IMR-90 (cell line): ENCODE measurements around the gene TMF1. TPM values are rescaled to one million over a fixed set of nuclear protein-coding genes. Genes with fewer than 3 reads are reported as not detected.

Source experiments
- ATAC-seq: fragments of 200-7000 bp; cut with Tn5 transposase; 2 replicates; pipeline ENCODE4 v1.9.1; 2020; ENCODE audit warnings: low read depth, mild to moderate bottlenecking, moderate library complexity
- BruUV-seq: library from RNA; stranded (reverse); fragments of 400-500 nt; replicated peaks from 2 replicates; lab custom pipeline; 2021; lab: Mats Ljungman, UMichigan
- CTCF ChIA-PET: fragments of 300-600 bp; formaldehyde crosslinking; extraction: SDS; loops from one replicate; lab custom pipeline; 2021; ENCODE audit warnings: antibody characterized with exemption; lab: Yijun Ruan, JAX
- POLR2A ChIA-PET: fragments of 300-600 bp; sonication (Branson Sonifier 250); formaldehyde crosslinking; loops from one replicate; lab custom pipeline; 2022; ENCODE audit warnings: antibody characterized with exemption; ENCODE audit not compliant: unreplicated experiment; lab: Charles Lee
- DNase-seq: peaks from one replicate; pipeline ENCODE4 v3.0.0; 2013
- H2AFZ ChIP-seq: replicated peaks from 2 replicates; pipeline ENCODE3; 2013; ENCODE audit warnings: low read length, mild to moderate bottlenecking; ENCODE audit not compliant: poor library complexity
- H2AK5ac ChIP-seq: 2 replicates; pipeline ENCODE4 v1.6.1; 2013; ENCODE audit warnings: low read depth, low read length, inconsistent platforms
- H2AK9ac ChIP-seq: replicated peaks from 2 replicates; pipeline ENCODE3; 2013; ENCODE audit warnings: mild to moderate bottlenecking, low read depth, low read length, moderate library complexity; ENCODE audit not compliant: poor library complexity
- H2BK120ac ChIP-seq: 2 replicates; pipeline ENCODE4 v1.6.1; 2013; ENCODE audit warnings: low read depth, low read length, inconsistent platforms
- H2BK15ac ChIP-seq: 3 replicates; pipeline ENCODE4 v1.6.1; 2013; ENCODE audit warnings: low read depth, low read length, inconsistent platforms
- H2BK20ac ChIP-seq: 2 replicates; pipeline ENCODE4 v1.6.1; 2013; ENCODE audit warnings: low read depth, mild to moderate bottlenecking, inconsistent platforms, low read length, moderate library complexity
- H2BK5ac ChIP-seq: 2 replicates; pipeline ENCODE4 v1.6.1; 2013; ENCODE audit warnings: mild to moderate bottlenecking, low read depth, low read length, inconsistent platforms; ENCODE audit not compliant: poor library complexity, severe bottlenecking
- H3K14ac ChIP-seq: replicated peaks from 2 replicates; pipeline ENCODE4 v1.6.1; 2013; ENCODE audit warnings: low read depth, low read length, inconsistent platforms
- H3K18ac ChIP-seq: 2 replicates; pipeline ENCODE4 v1.6.1; 2013; ENCODE audit warnings: low read depth, low read length, control low read depth
- H3K23ac ChIP-seq: 2 replicates; pipeline ENCODE4 v1.6.1; 2013; ENCODE audit warnings: low read depth, low read length, inconsistent platforms
- H3K27ac ChIP-seq: 2 replicates; pipeline ENCODE4 v1.5.1; 2013; ENCODE audit warnings: mild to moderate bottlenecking, control low read depth, low read length; ENCODE audit not compliant: insufficient read depth
- H3K27me3 ChIP-seq: 2 replicates; pipeline ENCODE4 v1.6.1; 2013; ENCODE audit warnings: low read length; ENCODE audit not compliant: control insufficient read depth, insufficient read depth
- H3K36me3 ChIP-seq: 2 replicates; pipeline ENCODE4 v1.6.1; 2013; ENCODE audit warnings: low read length, mixed read lengths; ENCODE audit not compliant: control insufficient read depth, insufficient read depth
- H3K4ac ChIP-seq: 2 replicates; pipeline ENCODE4 v1.6.1; 2013; ENCODE audit warnings: low read depth, low read length, inconsistent platforms
- H3K4me1 ChIP-seq: 2 replicates; pipeline ENCODE4 v1.6.1; 2013; ENCODE audit warnings: low read length, mixed read lengths; ENCODE audit not compliant: control insufficient read depth, insufficient read depth
- H3K4me2 ChIP-seq: 2 replicates; pipeline ENCODE4 v1.6.1; 2013; ENCODE audit warnings: low read depth, mild to moderate bottlenecking, control low read depth, low read length, moderate library complexity
- H3K4me3 ChIP-seq: 2 replicates; pipeline ENCODE4 v1.5.1; 2013; ENCODE audit warnings: low read depth, mild to moderate bottlenecking, control low read depth, low read length, moderate library complexity; ENCODE audit not compliant: insufficient read depth
- H3K56ac ChIP-seq: 2 replicates; pipeline ENCODE4 v1.6.1; 2013; ENCODE audit warnings: low read length, inconsistent platforms; ENCODE audit not compliant: insufficient read depth; ENCODE audit errors: extremely low read depth
- H3K79me1 ChIP-seq, 2 experiments: 2 replicates each; pipeline ENCODE4 v1.6.1; 2013; ENCODE audit warnings: low read length in 2 of 2, inconsistent platforms in 1 of 2, low read depth in 1 of 2
- H3K9ac ChIP-seq: 2 replicates; pipeline ENCODE4 v1.6.1; 2013; ENCODE audit warnings: low read depth, low read length, control low read depth
- H3K9me1 ChIP-seq: 2 replicates; pipeline ENCODE4 v1.6.1; 2013; ENCODE audit warnings: low read length, inconsistent platforms; ENCODE audit not compliant: insufficient read depth
- H3K9me3 ChIP-seq: 2 replicates; pipeline ENCODE4 v1.6.1; 2013; ENCODE audit warnings: low read length; ENCODE audit not compliant: control insufficient read depth, insufficient read depth
- H4K20me1 ChIP-seq: 2 replicates; pipeline ENCODE4 v1.6.1; 2013; ENCODE audit warnings: low read length, inconsistent platforms; ENCODE audit not compliant: insufficient read depth
- H4K5ac ChIP-seq: 2 replicates; pipeline ENCODE4 v1.6.1; 2013; ENCODE audit warnings: mild to moderate bottlenecking, low read depth, low read length, control low read depth
- H4K8ac ChIP-seq, 2 experiments: 2 replicates each; pipeline ENCODE4 v1.6.1; 2013; ENCODE audit warnings: low read depth in 2 of 2, low read length in 2 of 2, control low read depth in 1 of 2, inconsistent platforms in 1 of 2
- H4K91ac ChIP-seq: 2 replicates; pipeline ENCODE4 v1.6.1; 2013; ENCODE audit warnings: low read depth, low read length, inconsistent platforms; ENCODE audit not compliant: insufficient read depth
- BHLHE40 ChIP-seq: fragments of 150-350 bp; IDR thresholded peaks from 2 replicates; pipeline ENCODE4 v1.6.1; 2016; ENCODE audit warnings: mild to moderate bottlenecking, low read depth, low read length
- CEBPB ChIP-seq: IDR thresholded peaks from 2 replicates; pipeline ENCODE4 v1.6.1; 2012; ENCODE audit warnings: low read depth, low read length, improper control_type of control experiment
- CHD1 ChIP-seq: IDR thresholded peaks from 2 replicates; pipeline ENCODE4 v1.6.1; 2012; ENCODE audit warnings: low read depth, low read length, improper control_type of control experiment
- CTCF ChIP-seq: conservative IDR thresholded peaks from 2 replicates; pipeline ENCODE4 v1.5.1; 2012; ENCODE audit warnings: mild to moderate bottlenecking, low read depth, low read length, improper control_type of control experiment
- FOS ChIP-seq: fragments of 150-350 bp; IDR thresholded peaks from 2 replicates; pipeline ENCODE4 v1.6.1; 2016; ENCODE audit warnings: low read depth, low read length
- MAFK ChIP-seq: IDR thresholded peaks from 2 replicates; pipeline ENCODE4 v1.6.1; 2012; ENCODE audit warnings: low read depth, low read length, improper control_type of control experiment
- MAZ ChIP-seq: IDR thresholded peaks from 2 replicates; pipeline ENCODE4 v1.6.1; 2012; ENCODE audit warnings: low read depth, mild to moderate bottlenecking, low read length, improper control_type of control experiment, moderate library complexity, borderline replicate concordance
- MXI1 ChIP-seq: IDR thresholded peaks from 2 replicates; pipeline ENCODE4 v1.6.1; 2012; ENCODE audit warnings: low read depth, mild to moderate bottlenecking, low read length, moderate library complexity, borderline replicate concordance
- NFE2L2 ChIP-seq: fragments of 150-350 bp; IDR thresholded peaks from 2 replicates; pipeline ENCODE4 v1.6.1; 2016; ENCODE audit warnings: low read depth, mild to moderate bottlenecking, low read length
- POLR2A ChIP-seq: IDR thresholded peaks from 2 replicates; pipeline ENCODE4 v1.6.1; 2012; ENCODE audit warnings: mild to moderate bottlenecking, low read depth, low read length
- RAD21 ChIP-seq: IDR thresholded peaks from 2 replicates; pipeline ENCODE4 v1.6.1; 2012; ENCODE audit warnings: low read length, improper control_type of control experiment
- RCOR1 ChIP-seq: IDR thresholded peaks from 2 replicates; pipeline ENCODE4 v1.6.1; 2012; ENCODE audit warnings: mild to moderate bottlenecking, low read length, improper control_type of control experiment; ENCODE audit not compliant: insufficient replicate concordance
- USF2 ChIP-seq: fragments of 150-350 bp; IDR thresholded peaks from 2 replicates; pipeline ENCODE4 v1.6.1; 2017; ENCODE audit warnings: mild to moderate bottlenecking, antibody characterized with exemption, low read length, low read depth
- WGBS, 2 experiments: methylation state at CpG; one replicate each; pipeline versions ENCODE4 v1.1.5 to v1.1.7; 2013; ENCODE audit warnings: missing lambda C conversion rate in 2 of 2; ENCODE audit not compliant: insufficient read length in 1 of 2; ENCODE audit errors: extremely low coverage in 2 of 2; 5-methylcytosine and 5-hydroxymethylcytosine counted together
- dilution Hi-C: fragments of 300-500 bp; cut with HindIII; formaldehyde crosslinking; loops from one replicate; pipeline ENCODE4 v1.14.3; 2018; ENCODE audit warnings: low sequenced_read_pairs; ENCODE audit not compliant: unreplicated experiment
- in situ Hi-C: fragments of 300-500 bp; cut with MboI; formaldehyde crosslinking; loops from 3 replicates; pipeline ENCODE4 v1.14.3; 2019; ENCODE audit warnings: low sequenced_read_pairs, inconsistent platforms, mixed read lengths
- intact Hi-C: fragments of 100-400 bp; cut with micrococcal nuclease; formaldehyde crosslinking; loops from 2 replicates; pipeline ENCODE4 v1.10.0; 2022
- polyA plus RNA-seq, 3 experiments: library from polyadenylated mRNA; depleted of rRNA; stranded (reverse); fragments of >200 nt; gene quantifications; 2 replicates each; pipeline ENCODE4 v1.2.3, GENCODE V29; 2012; ENCODE audit warnings: low replicate concordance in 1 of 3
- total RNA-seq: library from RNA; depleted of rRNA; stranded (reverse); fragments of >200 nt; gene quantifications from 2 replicates; pipeline ENCODE4 v1.2.3, GENCODE V29; 2012

The TMF1 gene
- total and polyA plus RNA-seq, 2 of the 4 experiments (the other 2 are of a cell fraction): 12.4 to 39.1 TPM

GRCh38 chr3:69092030-69092516 is 39.9 kb upstream of the TMF1 start (continued):
- TF ChIP-seq USF2 (no peak), RAD21 (no peak), CEBPB (no peak)

GRCh38 chr3:69091389-69092029 is 39.4 kb upstream of the TMF1 start:
- Histone ChIP-seq H3K9me3 (no peaks in the 10 kb centered on the region), H2AK9ac (no peak overlapping the region), H2BK15ac (no peak overlapping the region), H3K4me2 (no peak overlapping the region), H4K91ac (no peak overlapping the region), H3K56ac (no peak overlapping the region), H3K23ac (no peak overlapping the region), H4K8ac (no peak overlapping the region), H2AFZ (no peak overlapping the region), H3K4me1 (peaks cover 20% of the 10 kb centered on the region), H2BK120ac (no peak overlapping the region), H3K4me3 (no peak overlapping the region), H4K20me1 (peaks cover 55% of the 10 kb centered on the region; the same call in 1 of the 2 replicates), H3K14ac (no peak overlapping the region), H3K27me3 (no peaks in the 10 kb centered on the region), H3K4ac (no peak overlapping the region), H2BK20ac (no peak overlapping the region), H3K36me3 (peaks cover 7% of the 10 kb centered on the region), H4K5ac (no peak overlapping the region), H2BK5ac (no peak overlapping the region), H3K9ac (no peak overlapping the region), H3K9me1 (peaks cover 30% of the 10 kb centered on the region), H2AK5ac (no peak overlapping the region), H3K18ac (no peak overlapping the region), H3K27ac (no peak overlapping the region), H3K79me1 (peaks cover 24 to 80% of the 10 kb centered on the region in 2 experiments)
- ATAC-seq: no peak
- no CpG with 5 or more reads among the region's 5 CpGs for WGBS, 2 experiments
- ChIA-PET POLR2A (interaction anchor here (0.5 to 0.6 kb wide), 3 partner anchors 13 to 594 kb away, joined by 4 read pairs; no protein-coding TSS in a partner anchor), CTCF (no interaction called here)
- in situ Hi-C loops (no loop called here), intact Hi-C loops (no loop called here), dilution Hi-C loops (no loop called here)
- no TSS peak for BruUV-seq
- no peak for DNase-seq
- TF ChIP-seq POLR2A: no peak
- TF ChIP-seq CTCF: no peak
- TF ChIP-seq CHD1: no peak
- no peak for TF ChIP-seq BHLHE40
- no peak for TF ChIP-seq MAFK
- no peak for TF ChIP-seq MAZ
- no peak for TF ChIP-seq NFE2L2
- no peak for TF ChIP-seq FOS
- TF ChIP-seq RAD21: no peak
- no peak for TF ChIP-seq MXI1
- no peak for TF ChIP-seq RCOR1
- no peak for TF ChIP-seq CEBPB
- no peak for TF ChIP-seq USF2
